GM23338 (cell line): ENCODE measurements around the gene GAS6. TPM values are rescaled to one million over a fixed set of nuclear protein-coding genes. Genes with fewer than 3 reads are reported as not detected.

Experiments
- ATAC-seq: fragments of 200-7000 bp; cut with Tn5 transposase; 3 replicates; pipeline ENCODE4 v1.9.1; 2020
- DNase-seq: peaks from one replicate; pipeline ENCODE4 v3.0.0-alpha.2; 2015; ENCODE audit warnings: low spot score
- H2AFZ ChIP-seq: fragments of 200-600 bp; sonication (generic); 2 replicates; pipeline ENCODE4 v1.8.0; 2016; ENCODE audit warnings: antibody characterized with exemption, mild to moderate bottlenecking, moderate library complexity
- H3F3A ChIP-seq: fragments of 200-600 bp; sonication (generic); replicated peaks from 2 replicates; pipeline ENCODE4 v1.8.0; 2017; ENCODE audit warnings: antibody characterized with exemption, mixed run types, low read depth
- H3K27ac ChIP-seq: fragments of 200-600 bp; sonication (generic); 2 replicates; pipeline ENCODE4 v1.6.1; 2016; ENCODE audit warnings: low read depth
- H3K27me3 ChIP-seq: fragments of 200-600 bp; sonication (generic); 2 replicates; pipeline ENCODE4 v1.8.0; 2016; ENCODE audit warnings: mild to moderate bottlenecking, mixed run types, moderate library complexity; ENCODE audit not compliant: insufficient read depth
- H3K36me3 ChIP-seq: fragments of 200-600 bp; sonication (generic); 2 replicates; pipeline ENCODE4 v1.8.0; 2016; ENCODE audit warnings: mild to moderate bottlenecking; ENCODE audit not compliant: insufficient read depth
- H3K4me1 ChIP-seq: fragments of 200-600 bp; sonication (generic); 2 replicates; pipeline ENCODE4 v1.8.0; 2016; ENCODE audit warnings: mild to moderate bottlenecking, moderate library complexity; ENCODE audit not compliant: insufficient read depth
- H3K4me2 ChIP-seq: fragments of 200-600 bp; sonication (generic); 2 replicates; pipeline ENCODE4 v1.7.1; 2017; ENCODE audit warnings: mixed run types
- H3K4me3 ChIP-seq: fragments of 200-600 bp; sonication (generic); 2 replicates; pipeline ENCODE4 v1.6.1; 2016; ENCODE audit warnings: mixed run types
- H3K79me2 ChIP-seq: fragments of 200-600 bp; sonication (generic); replicated peaks from 2 replicates; pipeline ENCODE4 v1.8.0; 2017; ENCODE audit warnings: mild to moderate bottlenecking; ENCODE audit not compliant: insufficient read depth
- H3K9me2 ChIP-seq: fragments of 200-600 bp; sonication (generic); 2 replicates; pipeline ENCODE4 v1.8.0; 2017; ENCODE audit not compliant: insufficient read depth
- H4K20me1 ChIP-seq: fragments of 200-600 bp; sonication (generic); replicated peaks from 2 replicates; pipeline ENCODE4 v1.8.0; 2017; ENCODE audit warnings: mild to moderate bottlenecking; ENCODE audit not compliant: insufficient read depth
- H3K27ac Mint-ChIP-seq: 2 replicates; pipeline ENCODE4 v1.8.0; 2020; ENCODE audit warnings: inconsistent platforms, mild to moderate bottlenecking, moderate library complexity, mixed read lengths
- H3K27me3 Mint-ChIP-seq: 3 replicates; pipeline ENCODE4 v1.8.0; 2022; ENCODE audit warnings: low read depth, mild to moderate bottlenecking, moderate library complexity, mixed read lengths, inconsistent platforms; ENCODE audit not compliant: insufficient read depth, poor library complexity
- H3K36me3 Mint-ChIP-seq: 3 replicates; pipeline ENCODE4 v1.8.0; 2021; ENCODE audit warnings: low read depth, mild to moderate bottlenecking, inconsistent platforms, moderate library complexity, mixed read lengths
- H3K4me1 Mint-ChIP-seq: 3 replicates; pipeline ENCODE4 v1.8.0; 2020; ENCODE audit warnings: mild to moderate bottlenecking, inconsistent platforms, mixed read lengths
- H3K4me3 Mint-ChIP-seq: 3 replicates; pipeline ENCODE4 v1.8.0; 2021; ENCODE audit warnings: moderate library complexity, mild to moderate bottlenecking, inconsistent platforms, mixed read lengths
- H3K9me3 Mint-ChIP-seq: 3 replicates; pipeline ENCODE4 v1.8.0; 2020; ENCODE audit warnings: moderate library complexity, mild to moderate bottlenecking, inconsistent platforms, mixed read lengths
- CREB1 ChIP-seq: fragments of 250-450 bp; sonication (Bioruptor Pico); IDR thresholded peaks from 2 replicates; pipeline ENCODE4 v1.5.0; 2020; ENCODE audit warnings: low read depth, mild to moderate bottlenecking, moderate library complexity
- EZH2 ChIP-seq: fragments of 200-600 bp; sonication (generic); IDR thresholded peaks from one replicate; pipeline ENCODE4 v1.8.0; 2017; ENCODE audit warnings: antibody characterized with exemption, mild to moderate bottlenecking, low read depth; ENCODE audit not compliant: unreplicated experiment
- EZH2phosphoT487 ChIP-seq: fragments of 200-600 bp; sonication (generic); IDR thresholded peaks from one replicate; pipeline ENCODE4 v1.8.1; 2018; ENCODE audit warnings: antibody characterized with exemption; ENCODE audit not compliant: unreplicated experiment
- JUNB ChIP-seq: IDR thresholded peaks from one replicate; pipeline ENCODE4 v1.6.1; 2016; ENCODE audit warnings: antibody characterized with exemption; ENCODE audit not compliant: unreplicated experiment
- POLR2AphosphoS5 ChIP-seq: IDR thresholded peaks from 2 replicates; pipeline ENCODE4 v1.6.1; 2016; ENCODE audit warnings: antibody characterized with exemption, low read depth
- STAT1 ChIP-seq: IDR thresholded peaks from one replicate; pipeline ENCODE4 v1.6.1; 2016; ENCODE audit warnings: antibody characterized with exemption; ENCODE audit not compliant: unreplicated experiment
- ZNF114 ChIP-seq: fragments of 250-450 bp; sonication (Bioruptor Pico); IDR thresholded peaks from 2 replicates; pipeline ENCODE4 v1.5.0; 2020; ENCODE audit warnings: mild to moderate bottlenecking, moderate library complexity
- polyA plus RNA-seq: library from polyadenylated mRNA; unstranded; fragments of >200 nt; fragmentation: Nextera tagmentation; extraction: Ambion mirVana; gene quantifications from 2 replicates; pipeline ENCODE4 v1.2.1, GENCODE V29; 2016
- total RNA-seq: library from RNA; depleted of rRNA; stranded (reverse); fragments of >200 nt; shearing (Covaris generic); gene quantifications from 2 replicates; pipeline ENCODE4 v1.2.3, GENCODE V29; 2014
- TF ChIP-seq, protein P1 (sequence below): IDR thresholded peaks from one replicate; pipeline ENCODE4 v1.6.1; 2018; ENCODE audit warnings: antibody characterized with exemption; ENCODE audit not compliant: unreplicated experiment
- TF ChIP-seq, protein P2 (sequence below), 2 experiments: fragments of 200-600 bp in 1 of 2; sonication (generic) in 1 of 2; conservative IDR thresholded peaks; 2 replicates each; pipeline versions ENCODE4 v1.5.1 to v1.6.1; 2016 to 2017; ENCODE audit warnings: antibody characterized with exemption in 2 of 2, low read depth in 2 of 2, mild to moderate bottlenecking in 2 of 2, moderate library complexity in 1 of 2

Gene GAS6
- total and polyA plus RNA-seq, 2 experiments from 2014 or later, result 7.9 to 21.2 TPM

DNA sequence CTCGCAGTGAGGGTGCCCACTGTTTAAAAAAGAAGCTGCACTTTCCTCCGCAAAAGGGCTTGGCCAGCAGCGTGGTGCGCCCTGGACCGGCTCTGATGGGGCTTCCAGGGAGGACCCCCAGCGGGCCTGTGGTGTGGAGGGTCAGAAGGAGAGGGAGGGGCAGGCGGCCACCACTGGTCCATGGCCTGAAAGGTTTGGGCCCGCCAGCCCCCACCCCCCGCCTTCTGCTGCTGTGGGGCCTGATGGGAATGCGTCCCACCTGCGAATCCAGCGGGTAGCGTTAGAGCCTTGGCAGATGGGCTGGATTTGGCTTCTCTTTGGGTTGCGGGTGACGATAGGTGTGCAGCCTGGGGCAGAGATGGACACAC is 70.2 kb downstream of the GAS6 start (continued):
- TF ChIP-seq STAT1 (no peak), POLR2AphosphoS5 (no peak), EZH2 (no peak), JUNB (no peak), EZH2phosphoT487 (no peak), ZNF114 (CRISPR knock-in tag) (no peak)
- TF ChIP-seq, protein P1, sequence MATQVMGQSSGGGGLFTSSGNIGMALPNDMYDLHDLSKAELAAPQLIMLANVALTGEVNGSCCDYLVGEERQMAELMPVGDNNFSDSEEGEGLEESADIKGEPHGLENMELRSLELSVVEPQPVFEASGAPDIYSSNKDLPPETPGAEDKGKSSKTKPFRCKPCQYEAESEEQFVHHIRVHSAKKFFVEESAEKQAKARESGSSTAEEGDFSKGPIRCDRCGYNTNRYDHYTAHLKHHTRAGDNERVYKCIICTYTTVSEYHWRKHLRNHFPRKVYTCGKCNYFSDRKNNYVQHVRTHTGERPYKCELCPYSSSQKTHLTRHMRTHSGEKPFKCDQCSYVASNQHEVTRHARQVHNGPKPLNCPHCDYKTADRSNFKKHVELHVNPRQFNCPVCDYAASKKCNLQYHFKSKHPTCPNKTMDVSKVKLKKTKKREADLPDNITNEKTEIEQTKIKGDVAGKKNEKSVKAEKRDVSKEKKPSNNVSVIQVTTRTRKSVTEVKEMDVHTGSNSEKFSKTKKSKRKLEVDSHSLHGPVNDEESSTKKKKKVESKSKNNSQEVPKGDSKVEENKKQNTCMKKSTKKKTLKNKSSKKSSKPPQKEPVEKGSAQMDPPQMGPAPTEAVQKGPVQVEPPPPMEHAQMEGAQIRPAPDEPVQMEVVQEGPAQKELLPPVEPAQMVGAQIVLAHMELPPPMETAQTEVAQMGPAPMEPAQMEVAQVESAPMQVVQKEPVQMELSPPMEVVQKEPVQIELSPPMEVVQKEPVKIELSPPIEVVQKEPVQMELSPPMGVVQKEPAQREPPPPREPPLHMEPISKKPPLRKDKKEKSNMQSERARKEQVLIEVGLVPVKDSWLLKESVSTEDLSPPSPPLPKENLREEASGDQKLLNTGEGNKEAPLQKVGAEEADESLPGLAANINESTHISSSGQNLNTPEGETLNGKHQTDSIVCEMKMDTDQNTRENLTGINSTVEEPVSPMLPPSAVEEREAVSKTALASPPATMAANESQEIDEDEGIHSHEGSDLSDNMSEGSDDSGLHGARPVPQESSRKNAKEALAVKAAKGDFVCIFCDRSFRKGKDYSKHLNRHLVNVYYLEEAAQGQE, result no peak

DNA sequence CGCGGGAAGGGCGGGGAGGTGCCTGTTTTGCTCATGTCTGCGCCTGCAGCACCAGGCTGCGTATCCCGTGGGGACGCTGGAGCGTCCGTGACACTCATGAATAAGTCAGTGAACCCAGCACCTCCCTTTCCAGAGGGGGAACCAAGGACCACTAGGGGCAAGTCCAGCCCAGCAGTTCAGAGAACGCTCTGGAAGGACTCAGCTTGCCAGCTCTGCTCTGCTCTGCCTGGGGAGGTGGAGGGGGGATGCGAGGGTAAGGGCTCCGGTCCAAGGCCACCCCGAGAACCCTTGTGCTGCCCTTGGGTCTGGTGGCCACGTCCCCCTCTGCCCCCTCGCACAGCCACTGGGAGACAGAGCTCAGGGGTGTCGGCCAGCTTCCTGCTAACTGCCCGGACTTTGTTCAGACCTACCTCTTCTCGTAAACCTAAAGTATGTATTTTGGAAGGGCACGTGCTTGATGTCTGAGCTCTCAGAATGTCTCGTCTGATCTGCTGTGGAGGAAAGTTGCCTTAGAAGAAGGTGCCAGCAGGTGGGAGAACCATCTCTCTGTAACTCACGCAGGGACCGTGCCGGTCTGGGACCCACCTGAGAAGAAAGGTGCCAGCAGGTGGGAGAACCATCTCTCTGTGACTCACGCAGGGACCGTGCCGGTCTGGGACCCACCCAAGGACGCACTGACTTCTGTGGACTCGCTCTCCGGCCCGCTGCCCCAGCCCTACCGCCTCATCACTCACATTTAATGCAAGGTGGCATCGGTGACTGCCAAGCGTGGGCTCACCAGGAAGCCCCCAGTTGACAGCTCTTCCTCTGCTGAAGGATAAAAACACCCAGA is 70.8 kb downstream of the GAS6 start:
- Histone ChIP-seq H4K20me1 (no peaks in the 10 kb centered on the region), H3K27me3 (no peaks in the 10 kb centered on the region), H3K4me3 (no peak overlapping the region), H3K36me3 (no peaks in the 10 kb centered on the region), H3K79me2 (no peaks in the 10 kb centered on the region), H2AFZ (no peak overlapping the region), H3F3A (no peaks in the 10 kb centered on the region), H3K4me2 (no peak overlapping the region), H3K4me1 (no peaks in the 10 kb centered on the region), H3K9me2 (no peaks in the 10 kb centered on the region), H3K27ac (no peak overlapping the region)
- ATAC-seq (no peak), DNase-seq (no peak)
- H3K4me3 Mint-ChIP-seq, result no peak overlapping the region
- no peak overlapping the region for H3K27ac Mint-ChIP-seq
- H3K36me3 Mint-ChIP-seq, result no peaks in the 10 kb centered on the region
- H3K27me3 Mint-ChIP-seq, result peaks cover 4% of the 10 kb centered on the region
- no peaks in the 10 kb centered on the region for H3K9me3 Mint-ChIP-seq
- no peaks in the 10 kb centered on the region for H3K4me1 Mint-ChIP-seq
- TF ChIP-seq, protein P1, result no peak
- TF ChIP-seq, protein P2, sequence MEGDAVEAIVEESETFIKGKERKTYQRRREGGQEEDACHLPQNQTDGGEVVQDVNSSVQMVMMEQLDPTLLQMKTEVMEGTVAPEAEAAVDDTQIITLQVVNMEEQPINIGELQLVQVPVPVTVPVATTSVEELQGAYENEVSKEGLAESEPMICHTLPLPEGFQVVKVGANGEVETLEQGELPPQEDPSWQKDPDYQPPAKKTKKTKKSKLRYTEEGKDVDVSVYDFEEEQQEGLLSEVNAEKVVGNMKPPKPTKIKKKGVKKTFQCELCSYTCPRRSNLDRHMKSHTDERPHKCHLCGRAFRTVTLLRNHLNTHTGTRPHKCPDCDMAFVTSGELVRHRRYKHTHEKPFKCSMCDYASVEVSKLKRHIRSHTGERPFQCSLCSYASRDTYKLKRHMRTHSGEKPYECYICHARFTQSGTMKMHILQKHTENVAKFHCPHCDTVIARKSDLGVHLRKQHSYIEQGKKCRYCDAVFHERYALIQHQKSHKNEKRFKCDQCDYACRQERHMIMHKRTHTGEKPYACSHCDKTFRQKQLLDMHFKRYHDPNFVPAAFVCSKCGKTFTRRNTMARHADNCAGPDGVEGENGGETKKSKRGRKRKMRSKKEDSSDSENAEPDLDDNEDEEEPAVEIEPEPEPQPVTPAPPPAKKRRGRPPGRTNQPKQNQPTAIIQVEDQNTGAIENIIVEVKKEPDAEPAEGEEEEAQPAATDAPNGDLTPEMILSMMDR (conservative IDR thresholded peaks at IDR 0.05; ENCODE audit: low read depth in 2 of 2), result no peak
- no peak for TF ChIP-seq CREB1
